Skeletal muscle satellite cell (primary cell): Measurements from ENCODE around the gene PLPPR4. TPM values are rescaled to one million over a fixed set of nuclear protein-coding genes. Genes with fewer than 3 reads are reported as not detected.

Source experiments
- H3K27me3 ChIP-seq: 2 replicates; pipeline ENCODE4 v1.7.0; 2013; ENCODE audit warnings: low read length; ENCODE audit not compliant: control insufficient read depth, insufficient read depth
- H3K36me3 ChIP-seq: 2 replicates; pipeline ENCODE4 v1.7.0; 2013; ENCODE audit warnings: mild to moderate bottlenecking, control low read depth, low read length; ENCODE audit not compliant: insufficient read depth
- H3K4me1 ChIP-seq: 2 replicates; pipeline ENCODE4 v1.7.0; 2013; ENCODE audit warnings: low read length; ENCODE audit not compliant: control insufficient read depth, insufficient read depth
- H3K4me2 ChIP-seq: 2 replicates; pipeline ENCODE4 v1.7.0; 2013; ENCODE audit warnings: mild to moderate bottlenecking, low read length
- H3K4me3 ChIP-seq: 2 replicates; pipeline ENCODE4 v1.7.0; 2013; ENCODE audit warnings: low read length
- H3K9ac ChIP-seq: 2 replicates; pipeline ENCODE4 v1.7.0; 2013; ENCODE audit warnings: mild to moderate bottlenecking, low read depth, low read length, moderate library complexity
- H3K9me3 ChIP-seq: replicated peaks from 2 replicates; pipeline ENCODE4 v1.7.0; 2013; ENCODE audit warnings: mild to moderate bottlenecking, control low read depth, low read length
- total RNA-seq: library from RNA; depleted of rRNA; stranded (reverse); fragments of >200 nt; gene quantifications from 2 replicates; pipeline ENCODE4 v1.2.3, GENCODE V29; 2012; rRNA removed

Gene PLPPR4, protein sequence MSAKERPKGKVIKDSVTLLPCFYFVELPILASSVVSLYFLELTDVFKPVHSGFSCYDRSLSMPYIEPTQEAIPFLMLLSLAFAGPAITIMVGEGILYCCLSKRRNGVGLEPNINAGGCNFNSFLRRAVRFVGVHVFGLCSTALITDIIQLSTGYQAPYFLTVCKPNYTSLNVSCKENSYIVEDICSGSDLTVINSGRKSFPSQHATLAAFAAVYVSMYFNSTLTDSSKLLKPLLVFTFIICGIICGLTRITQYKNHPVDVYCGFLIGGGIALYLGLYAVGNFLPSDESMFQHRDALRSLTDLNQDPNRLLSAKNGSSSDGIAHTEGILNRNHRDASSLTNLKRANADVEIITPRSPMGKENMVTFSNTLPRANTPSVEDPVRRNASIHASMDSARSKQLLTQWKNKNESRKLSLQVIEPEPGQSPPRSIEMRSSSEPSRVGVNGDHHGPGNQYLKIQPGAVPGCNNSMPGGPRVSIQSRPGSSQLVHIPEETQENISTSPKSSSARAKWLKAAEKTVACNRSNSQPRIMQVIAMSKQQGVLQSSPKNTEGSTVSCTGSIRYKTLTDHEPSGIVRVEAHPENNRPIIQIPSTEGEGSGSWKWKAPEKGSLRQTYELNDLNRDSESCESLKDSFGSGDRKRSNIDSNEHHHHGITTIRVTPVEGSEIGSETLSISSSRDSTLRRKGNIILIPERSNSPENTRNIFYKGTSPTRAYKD
- under 0.01 TPM in 1 of 2 replicates, not detected in the other for total RNA-seq

DNA sequence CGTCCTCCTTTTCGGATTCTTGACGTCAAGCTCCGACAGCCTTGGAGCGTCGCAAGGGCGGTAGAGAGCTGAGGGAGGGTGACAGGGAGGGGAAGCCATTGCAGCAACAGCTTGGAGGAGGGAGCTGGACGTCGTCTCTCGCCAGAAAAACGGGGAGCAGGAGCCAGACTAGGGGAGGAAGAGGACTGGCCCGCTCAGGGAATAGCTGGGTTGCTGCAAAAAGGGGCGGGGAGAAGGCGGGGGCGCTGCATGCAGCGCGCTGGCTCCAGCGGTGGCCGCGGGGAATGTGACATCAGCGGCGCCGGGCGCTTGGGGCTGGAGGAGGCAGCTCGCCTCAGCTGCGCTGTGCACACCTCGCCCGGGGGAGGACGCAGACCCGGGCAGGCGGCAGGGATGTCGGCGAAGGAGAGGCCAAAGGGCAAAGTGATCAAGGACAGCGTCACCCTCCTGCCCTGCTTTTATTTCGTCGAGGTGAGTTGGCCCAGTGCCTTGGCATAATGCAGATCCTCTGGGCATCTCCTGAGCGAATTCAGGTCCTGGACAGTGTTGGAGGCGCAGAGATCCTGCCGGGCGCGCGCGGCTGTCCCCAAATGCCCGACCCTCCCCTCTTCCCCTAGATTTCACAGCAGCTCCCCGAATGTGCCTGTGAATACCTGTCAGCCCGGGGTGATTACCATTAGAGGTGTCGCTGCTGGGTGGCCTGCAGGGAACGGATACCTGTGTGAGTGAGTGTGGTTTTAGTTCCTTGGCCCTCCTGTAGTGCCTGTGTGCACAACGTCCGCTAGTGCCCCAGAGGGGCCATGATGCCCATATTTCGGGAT is at the start of gene PLPPR4:
PLPPR4 (plus strand) TSS at position 292 of the 821 bp plus-strand sequence; CDS start at position 394, 102 bp downstream.
- no peaks in the 10 kb centered on the region for H3K36me3 ChIP-seq
- peak within 1 kb of the TSS; percentile 92 for H3K4me2 ChIP-seq
- peak within 1 kb of the TSS; percentile 69 for H3K4me3 ChIP-seq
- H3K9me3 ChIP-seq: no peaks in the 10 kb centered on the region
- H3K9ac ChIP-seq: no peak within 1 kb of the TSS
- H3K27me3 ChIP-seq: peaks cover 36% of the 10 kb centered on the region
- H3K4me1 ChIP-seq: peaks cover 5% of the 10 kb centered on the region

DNA sequence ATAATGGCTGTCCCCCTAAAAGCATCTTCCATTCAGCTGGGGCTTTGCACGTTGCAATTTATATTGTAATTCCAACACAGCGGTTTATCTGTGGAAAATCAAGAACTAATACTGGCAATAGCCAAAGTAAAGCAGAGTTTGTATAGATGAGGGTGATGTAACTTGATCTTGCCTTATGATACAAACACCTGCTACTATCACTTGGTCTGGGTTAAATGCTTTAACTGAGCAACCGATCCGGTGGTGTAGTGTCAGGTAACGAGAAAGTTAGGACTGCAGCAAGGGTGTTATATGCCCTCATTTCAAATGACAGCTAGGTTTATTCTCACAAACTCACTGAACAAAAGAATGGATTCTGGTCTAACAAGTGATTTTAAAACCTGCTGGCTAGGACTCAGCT is 47.3 kb upstream of the PLPPR4 start:
- H3K27me3 ChIP-seq: no peaks in the 10 kb centered on the region
- no peak overlapping the region for H3K4me3 ChIP-seq
- H3K36me3 ChIP-seq: no peaks in the 10 kb centered on the region
- no peaks in the 10 kb centered on the region for H3K4me1 ChIP-seq
- no peak overlapping the region for H3K4me2 ChIP-seq
- no peaks in the 10 kb centered on the region for H3K9me3 ChIP-seq
- no peak overlapping the region for H3K9ac ChIP-seq

DNA sequence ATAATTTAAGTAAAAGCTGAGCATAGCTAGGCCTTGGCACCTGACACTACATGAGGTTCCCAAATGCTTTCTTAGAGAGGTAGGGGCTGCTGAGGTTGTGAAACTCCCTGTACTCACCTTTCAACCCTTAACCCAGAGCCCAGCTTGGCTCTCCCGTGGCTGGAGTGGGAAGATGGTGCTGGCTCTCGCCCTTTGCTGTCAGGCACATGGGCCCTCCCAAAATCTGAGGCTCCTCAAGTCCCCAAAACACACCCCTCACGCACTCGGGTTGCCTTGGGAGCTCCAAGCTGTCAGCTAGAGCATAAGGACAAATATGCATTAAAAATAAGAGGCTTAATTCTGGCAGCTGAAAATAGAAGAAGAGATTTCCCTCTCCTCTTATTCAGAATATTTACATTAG is 46.7 kb upstream of the PLPPR4 start:
- no peaks in the 10 kb centered on the region for H3K9me3 ChIP-seq
- no peak overlapping the region for H3K4me3 ChIP-seq
- no peaks in the 10 kb centered on the region for H3K27me3 ChIP-seq
- H3K4me1 ChIP-seq: no peaks in the 10 kb centered on the region
- no peaks in the 10 kb centered on the region for H3K36me3 ChIP-seq
- no peak overlapping the region for H3K9ac ChIP-seq
- H3K4me2 ChIP-seq: no peak overlapping the region

DNA sequence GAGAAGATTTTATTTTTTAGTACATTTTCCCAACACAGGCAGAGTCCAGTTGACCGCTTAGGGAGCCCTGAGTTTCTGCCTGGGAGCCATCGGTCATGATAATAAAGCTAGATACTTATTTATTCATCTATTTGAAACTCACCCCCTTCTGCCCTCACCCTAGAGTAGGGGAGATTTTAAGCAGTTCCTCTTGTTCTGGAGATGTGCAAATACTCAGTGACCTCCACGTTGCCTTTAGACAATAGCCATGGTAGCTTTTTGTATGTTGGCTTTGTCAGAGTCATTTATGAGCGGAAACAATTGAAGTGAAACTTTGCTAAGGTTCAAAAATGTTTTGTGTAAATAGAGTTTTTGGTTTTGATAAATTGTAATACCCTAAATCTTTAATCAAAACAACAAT is 45.7 kb upstream of the PLPPR4 start:
- Histone ChIP-seq H3K4me2 (no peak overlapping the region), H3K9me3 (no peaks in the 10 kb centered on the region), H3K9ac (no peak overlapping the region), H3K36me3 (no peaks in the 10 kb centered on the region), H3K4me3 (no peak overlapping the region), H3K27me3 (no peaks in the 10 kb centered on the region), H3K4me1 (no peaks in the 10 kb centered on the region)

DNA sequence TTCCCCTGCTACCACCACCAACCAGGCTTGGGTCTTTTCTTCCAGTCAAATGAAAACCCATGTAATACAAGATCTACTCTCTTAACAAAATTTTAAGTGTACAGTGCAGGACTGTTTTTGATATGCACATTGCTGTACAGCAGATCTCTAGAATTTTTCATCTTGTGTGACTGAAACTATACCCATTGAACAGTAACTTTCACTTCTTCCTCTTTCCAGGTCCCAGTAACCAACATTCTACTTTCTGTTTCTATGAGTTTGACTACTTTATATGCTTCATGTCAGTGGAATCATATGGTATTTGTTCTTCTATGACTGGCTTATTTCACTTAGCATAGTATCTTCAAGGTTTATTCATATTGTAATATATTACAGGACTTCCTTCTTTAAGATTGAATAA is 45.3 kb upstream of the PLPPR4 start:
- Histone ChIP-seq H3K4me2 (no peak overlapping the region), H3K27me3 (no peaks in the 10 kb centered on the region), H3K9ac (no peak overlapping the region)

DNA sequence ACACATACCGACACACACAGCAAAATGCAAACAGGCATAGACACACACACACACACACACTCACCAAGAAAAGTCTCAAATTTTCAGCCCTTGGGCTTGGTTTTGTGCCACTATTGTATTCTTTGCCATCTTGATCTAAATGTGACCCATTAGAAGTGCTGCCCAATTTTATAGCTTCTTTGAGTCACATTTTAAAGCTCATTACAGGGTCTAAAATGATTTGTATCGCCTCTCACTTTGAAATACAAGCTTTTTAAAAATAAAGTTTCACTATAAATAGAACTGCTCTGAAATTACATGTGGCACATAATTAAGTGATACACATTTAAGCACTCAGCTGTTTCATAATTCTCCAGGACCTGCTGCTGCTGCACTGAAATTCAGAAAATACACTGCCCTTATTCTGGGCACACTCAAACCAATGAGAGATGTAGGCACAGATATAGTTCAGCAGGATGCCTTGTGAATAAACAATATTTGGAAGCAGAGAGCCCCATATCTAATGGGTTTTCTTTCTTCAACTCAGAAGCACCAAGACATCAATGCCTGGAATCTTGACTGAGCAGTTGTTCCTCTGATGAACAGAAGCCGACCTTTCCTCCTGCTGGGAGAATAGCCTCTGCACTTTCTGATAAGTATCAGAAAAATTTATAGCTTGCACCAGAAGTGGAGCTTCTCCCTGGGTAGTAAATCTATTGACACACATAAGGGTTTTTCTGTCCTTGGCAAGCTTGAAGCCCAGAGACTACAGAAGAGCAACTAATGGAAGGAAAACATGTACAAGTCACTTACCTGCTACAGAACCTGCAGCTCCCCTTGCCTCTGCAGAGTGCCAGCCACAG is 37.0 kb upstream of the PLPPR4 start:
- H3K27me3 ChIP-seq: peaks cover 11% of the 10 kb centered on the region
- no peak overlapping the region for H3K4me2 ChIP-seq
- H3K36me3 ChIP-seq: no peaks in the 10 kb centered on the region
- H3K9me3 ChIP-seq: no peaks in the 10 kb centered on the region
- no peak overlapping the region for H3K9ac ChIP-seq
- no peak overlapping the region for H3K4me3 ChIP-seq
- H3K4me1 ChIP-seq: no peaks in the 10 kb centered on the region

More for the DNA sequence above, 45.3 kb upstream of the PLPPR4 start:
- H3K4me3 ChIP-seq: no peak overlapping the region
- H3K9me3 ChIP-seq: no peaks in the 10 kb centered on the region
- no peaks in the 10 kb centered on the region for H3K4me1 ChIP-seq
- H3K36me3 ChIP-seq: no peaks in the 10 kb centered on the region

DNA sequence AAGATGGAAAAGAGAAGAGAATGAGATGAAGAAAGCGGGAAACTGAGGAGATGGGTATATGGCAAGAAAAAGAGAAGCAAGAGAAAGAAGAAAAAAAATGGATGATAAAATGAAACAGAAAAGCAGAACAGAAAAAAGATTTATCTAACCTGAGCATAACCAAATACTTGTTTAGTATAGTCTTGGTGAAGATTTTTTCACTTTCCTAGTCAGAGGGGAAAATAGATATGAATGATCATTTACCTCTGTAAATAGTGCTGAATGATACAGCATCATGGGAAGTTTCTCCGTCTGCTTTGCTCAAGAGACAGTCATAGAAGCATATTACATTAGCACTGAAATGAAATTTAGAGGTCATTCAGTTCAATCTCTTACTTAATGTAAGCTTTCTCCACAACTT is 36.1 kb upstream of the PLPPR4 start:
- H3K4me3 ChIP-seq: no peak overlapping the region

DNA sequence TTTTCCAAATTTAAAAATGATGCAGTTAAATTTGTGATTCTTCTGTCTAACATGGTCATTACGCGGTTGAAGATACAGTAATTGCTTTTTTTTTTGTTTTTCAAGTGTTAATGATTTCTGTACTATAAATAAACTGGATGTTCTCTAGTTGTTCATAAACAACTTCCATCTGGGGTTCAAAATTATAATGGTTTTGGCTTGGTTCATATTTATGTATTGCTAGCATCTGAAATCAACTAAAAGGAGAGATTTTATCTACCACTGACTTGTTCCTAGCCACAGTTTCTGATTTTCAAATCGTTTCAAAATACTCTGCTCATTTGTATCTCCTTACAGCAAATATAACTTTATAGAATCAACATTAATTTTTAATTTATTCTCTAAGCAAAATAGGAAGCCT is 35.2 kb upstream of the PLPPR4 start:
- Histone ChIP-seq H3K27me3 (peaks cover 11% of the 10 kb centered on the region), H3K9me3 (no peaks in the 10 kb centered on the region), H3K4me2 (no peak overlapping the region), H3K9ac (no peak overlapping the region), H3K4me1 (no peaks in the 10 kb centered on the region), H3K36me3 (no peaks in the 10 kb centered on the region), H3K4me3 (no peak overlapping the region)

More for the DNA sequence above, 36.1 kb upstream of the PLPPR4 start:
- Histone ChIP-seq H3K36me3 (no peaks in the 10 kb centered on the region), H3K9ac (no peak overlapping the region), H3K4me1 (no peaks in the 10 kb centered on the region), H3K9me3 (no peaks in the 10 kb centered on the region), H3K4me2 (no peak overlapping the region), H3K27me3 (peaks cover 11% of the 10 kb centered on the region)

DNA sequence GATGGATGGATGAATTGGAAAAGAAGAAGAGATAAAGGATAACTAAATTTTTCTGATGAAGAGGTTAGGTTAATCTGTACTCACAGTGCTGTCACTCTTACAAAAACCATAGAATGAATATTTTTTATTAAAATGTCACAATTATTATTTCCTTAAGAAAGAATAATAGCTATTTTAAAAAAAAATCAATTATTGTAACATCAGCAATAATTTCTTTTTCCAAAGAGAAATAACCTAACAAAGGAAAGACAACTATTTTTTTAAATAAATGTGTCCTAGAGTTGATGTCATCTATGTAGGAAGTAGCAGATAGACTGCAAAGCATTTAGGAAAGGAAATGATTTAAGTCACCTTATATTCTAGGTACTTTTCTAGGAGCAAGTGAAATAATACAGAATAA is 33.6 kb upstream of the PLPPR4 start:
- H3K9me3 ChIP-seq: no peaks in the 10 kb centered on the region
- peaks cover 11% of the 10 kb centered on the region for H3K27me3 ChIP-seq
- H3K4me1 ChIP-seq: no peaks in the 10 kb centered on the region
- H3K36me3 ChIP-seq: no peaks in the 10 kb centered on the region
- H3K9ac ChIP-seq: no peak overlapping the region
- H3K4me2 ChIP-seq: no peak overlapping the region
- no peak overlapping the region for H3K4me3 ChIP-seq

DNA sequence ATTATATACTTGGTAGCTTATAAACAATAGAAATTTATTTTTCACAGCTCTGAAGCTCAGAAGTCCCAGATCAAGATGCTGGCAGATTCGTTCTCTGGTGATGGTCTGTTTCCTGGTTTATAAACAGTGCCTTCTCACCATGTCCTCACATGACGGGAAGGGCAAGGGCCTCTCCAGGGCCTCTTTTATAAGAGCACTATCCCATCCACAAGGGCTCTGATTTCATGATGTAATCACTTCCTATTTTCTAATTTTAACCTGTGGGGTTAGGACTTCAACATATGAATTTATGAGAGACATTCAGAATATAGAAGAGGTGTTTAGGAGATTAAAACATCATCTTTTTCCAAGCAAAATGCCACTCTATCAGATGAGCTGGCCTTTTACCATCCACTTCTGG is 32.1 kb upstream of the PLPPR4 start:
- H3K36me3 ChIP-seq: no peaks in the 10 kb centered on the region
- H3K9me3 ChIP-seq: no peaks in the 10 kb centered on the region

More for the DNA sequence above, 32.1 kb upstream of the PLPPR4 start:
- Histone ChIP-seq H3K4me2 (no peak overlapping the region), H3K27me3 (peaks cover 8% of the 10 kb centered on the region), H3K9ac (no peak overlapping the region), H3K4me1 (no peaks in the 10 kb centered on the region), H3K4me3 (no peak overlapping the region)
